PC-9 (cell line): ENCODE data around the gene ZNRF4. TPM values are rescaled to one million over a fixed set of nuclear protein-coding genes. Genes with fewer than 3 reads are reported as not detected.

Source experiments
- BruUV-seq: library from RNA; stranded (reverse); fragments of 400-500 nt; replicated peaks from 2 replicates; lab custom pipeline; 2021; lab: Mats Ljungman, UMichigan
- CTCF ChIA-PET: fragments of 300-600 bp; sonication (Branson Sonifier 250); formaldehyde crosslinking; loops from one replicate; lab custom pipeline; 2022; ENCODE audit warnings: antibody characterized with exemption; lab: Charles Lee
- POLR2A ChIA-PET: fragments of 300-600 bp; sonication (Branson Sonifier 250); formaldehyde crosslinking; loops from one replicate; lab custom pipeline; 2022; ENCODE audit warnings: antibody characterized with exemption; ENCODE audit not compliant: unreplicated experiment; lab: Charles Lee
- DNase-seq, 2 experiments: peaks; one replicate each; pipeline versions ENCODE4 v3.0.0 to v3.0.0-alpha.2; 2015 to 2022; ENCODE audit warnings: mixed read lengths in 1 of 2
- H2AFZ ChIP-seq: fragments of 200-600 bp; sonication (generic); 2 replicates; pipeline ENCODE4 v1.8.1; 2017; ENCODE audit warnings: antibody characterized with exemption
- H3F3A ChIP-seq: fragments of 200-600 bp; sonication (generic); 2 replicates; pipeline ENCODE4 v1.8.1; 2017; ENCODE audit warnings: antibody characterized with exemption, mild to moderate bottlenecking, low read depth; ENCODE audit not compliant: insufficient read depth
- H3K27ac ChIP-seq: fragments of 200-600 bp; sonication (generic); 2 replicates; pipeline ENCODE4 v1.6.1; 2016; ENCODE audit warnings: mixed run types
- H3K27me3 ChIP-seq: fragments of 200-600 bp; sonication (generic); 2 replicates; pipeline ENCODE4 v1.6.1; 2016; ENCODE audit warnings: low read depth, mixed run types; ENCODE audit not compliant: insufficient read depth
- H3K36me3 ChIP-seq: fragments of 200-600 bp; sonication (generic); 2 replicates; pipeline ENCODE4 v1.6.1; 2016; ENCODE audit warnings: low read depth, mixed run types
- H3K4me1 ChIP-seq: fragments of 200-600 bp; sonication (generic); replicated peaks from 2 replicates; pipeline ENCODE4 v1.6.1; 2016; ENCODE audit warnings: mixed run types; ENCODE audit not compliant: insufficient read depth
- H3K4me2 ChIP-seq: fragments of 200-600 bp; sonication (generic); 2 replicates; pipeline ENCODE4 v1.6.1; 2017; ENCODE audit warnings: mixed run types
- H3K4me3 ChIP-seq: fragments of 200-600 bp; sonication (generic); 2 replicates; pipeline ENCODE4 v1.6.1; 2016; ENCODE audit warnings: mixed run types
- H3K79me2 ChIP-seq: fragments of 200-600 bp; sonication (generic); 2 replicates; pipeline ENCODE4 v1.6.1; 2017; ENCODE audit warnings: low read depth, mixed run types
- H3K9me2 ChIP-seq: fragments of 200-600 bp; sonication (generic); 2 replicates; pipeline ENCODE4 v1.8.1; 2017; ENCODE audit warnings: mild to moderate bottlenecking; ENCODE audit not compliant: insufficient read depth
- H3K9me3 ChIP-seq: fragments of 200-600 bp; sonication (generic); 2 replicates; pipeline ENCODE4 v1.8.1; 2016; ENCODE audit warnings: low read depth; ENCODE audit not compliant: insufficient read depth
- H4K20me1 ChIP-seq: fragments of 200-600 bp; sonication (generic); 2 replicates; pipeline ENCODE4 v1.8.1; 2017; ENCODE audit not compliant: insufficient read depth
- EZH2 ChIP-seq: fragments of 200-600 bp; sonication (generic); IDR thresholded peaks from 2 replicates; pipeline ENCODE4 v1.8.0; 2017; ENCODE audit warnings: antibody characterized with exemption, low read depth
- intact Hi-C: fragments of 100-400 bp; cut with micrococcal nuclease; formaldehyde crosslinking; loops from one replicate; pipeline ENCODE4 v1.10.0; 2022; ENCODE audit not compliant: unreplicated experiment
- total RNA-seq: library from RNA; stranded (reverse); gene quantifications from 2 replicates; pipeline ENCODE4 v1.2.3, GENCODE V29; 2021
- TF ChIP-seq, protein P1 (sequence below): fragments of 200-600 bp; sonication (generic); conservative IDR thresholded peaks from 2 replicates; pipeline ENCODE4 v1.6.1; 2017; ENCODE audit warnings: mixed run types, antibody characterized with exemption, mild to moderate bottlenecking, moderate library complexity

Gene ZNRF4
- total RNA-seq, 1 experiment from 2014 or later: not detected

GRCh38 chr19:5440299-5440698 is 14.9 kb upstream of the ZNRF4 start:
- Histone ChIP-seq H3K9me3 (no peaks in the 10 kb centered on the region), H3K4me1 (no peaks in the 10 kb centered on the region), H3F3A (no peaks in the 10 kb centered on the region), H2AFZ (no peak overlapping the region), H3K27ac (no peak overlapping the region), H4K20me1 (no peaks in the 10 kb centered on the region), H3K27me3 (no peaks in the 10 kb centered on the region), H3K79me2 (no peaks in the 10 kb centered on the region), H3K4me3 (no peak overlapping the region), H3K9me2 (no peaks in the 10 kb centered on the region), H3K36me3 (no peaks in the 10 kb centered on the region), H3K4me2 (no peak overlapping the region)
- intact Hi-C loops: no loop called here
- BruUV-seq: no TSS peak
- no peak for TF ChIP-seq EZH2
- TF ChIP-seq, protein P1, sequence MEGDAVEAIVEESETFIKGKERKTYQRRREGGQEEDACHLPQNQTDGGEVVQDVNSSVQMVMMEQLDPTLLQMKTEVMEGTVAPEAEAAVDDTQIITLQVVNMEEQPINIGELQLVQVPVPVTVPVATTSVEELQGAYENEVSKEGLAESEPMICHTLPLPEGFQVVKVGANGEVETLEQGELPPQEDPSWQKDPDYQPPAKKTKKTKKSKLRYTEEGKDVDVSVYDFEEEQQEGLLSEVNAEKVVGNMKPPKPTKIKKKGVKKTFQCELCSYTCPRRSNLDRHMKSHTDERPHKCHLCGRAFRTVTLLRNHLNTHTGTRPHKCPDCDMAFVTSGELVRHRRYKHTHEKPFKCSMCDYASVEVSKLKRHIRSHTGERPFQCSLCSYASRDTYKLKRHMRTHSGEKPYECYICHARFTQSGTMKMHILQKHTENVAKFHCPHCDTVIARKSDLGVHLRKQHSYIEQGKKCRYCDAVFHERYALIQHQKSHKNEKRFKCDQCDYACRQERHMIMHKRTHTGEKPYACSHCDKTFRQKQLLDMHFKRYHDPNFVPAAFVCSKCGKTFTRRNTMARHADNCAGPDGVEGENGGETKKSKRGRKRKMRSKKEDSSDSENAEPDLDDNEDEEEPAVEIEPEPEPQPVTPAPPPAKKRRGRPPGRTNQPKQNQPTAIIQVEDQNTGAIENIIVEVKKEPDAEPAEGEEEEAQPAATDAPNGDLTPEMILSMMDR: no peak
- no peak for DNase-seq
- CTCF ChIA-PET: no interaction called here
- POLR2A ChIA-PET: no interaction called here

- no peaks in the 10 kb centered on the region for H4K20me1 ChIP-seq
- no peaks in the 10 kb centered on the region for H3F3A ChIP-seq
- no peaks in the 10 kb centered on the region for H3K9me2 ChIP-seq
- no peaks in the 10 kb centered on the region for H3K9me3 ChIP-seq
- ChIA-PET CTCF (no interaction called here), POLR2A (no interaction called here)
- H3K36me3 ChIP-seq: no peaks in the 10 kb centered on the region
- no peak overlapping the region for H3K27ac ChIP-seq
- TF ChIP-seq, protein P1: no peak
- no peak for TF ChIP-seq EZH2
- BruUV-seq: no TSS peak
- no peaks in the 10 kb centered on the region for H3K79me2 ChIP-seq
- no peak overlapping the region for H2AFZ ChIP-seq
- no peaks in the 10 kb centered on the region for H3K4me1 ChIP-seq
- H3K27me3 ChIP-seq: 0 out of 2 replicates have a peak, but pooled peaks cover 2% of the 10 kb centered on the region
- intact Hi-C loops: no loop called here
- no peak overlapping the region for H3K4me3 ChIP-seq
- no peak for DNase-seq
- H3K4me2 ChIP-seq: no peak overlapping the region
Observed at GRCh38 chr19:5443723-5444122, 11.5 kb upstream of the ZNRF4 start.

GRCh38 chr19:5444431-5444830 is 10.8 kb upstream of the ZNRF4 start:
- no peak overlapping the region for H3K4me3 ChIP-seq
- no peaks in the 10 kb centered on the region for H4K20me1 ChIP-seq
- H3K27ac ChIP-seq: no peak overlapping the region
- no peak for TF ChIP-seq EZH2
- TF ChIP-seq, protein P1: no peak
- no peak overlapping the region for H2AFZ ChIP-seq
- H3K9me2 ChIP-seq: no peaks in the 10 kb centered on the region
- intact Hi-C loops: no loop called here
- no peaks in the 10 kb centered on the region for H3F3A ChIP-seq
- H3K27me3 ChIP-seq: 0 out of 2 replicates have a peak, but pooled peaks cover 2% of the 10 kb centered on the region
- POLR2A ChIA-PET: no interaction called here
- H3K4me1 ChIP-seq: no peaks in the 10 kb centered on the region
- no peaks in the 10 kb centered on the region for H3K36me3 ChIP-seq
- BruUV-seq: no TSS peak
- DNase-seq: no peak
- CTCF ChIA-PET: no interaction called here
- no peaks in the 10 kb centered on the region for H3K79me2 ChIP-seq
- no peaks in the 10 kb centered on the region for H3K9me3 ChIP-seq
- no peak overlapping the region for H3K4me2 ChIP-seq
